HEK293 (cell line): ENCODE data around the gene LYZL1.

Experiments
- CTCF ChIP-seq: fragments of 450-650 bp; formaldehyde crosslinking; IDR thresholded peaks from 2 replicates; pipeline ENCODE4 v1.5.1; 2016; ENCODE audit warnings: missing biosample characterization, missing genetic modification characterization
- REPIN1 ChIP-seq: fragments of 450-650 bp; formaldehyde crosslinking; IDR thresholded peaks from 2 replicates; pipeline ENCODE4 v1.5.1; 2017; ENCODE audit warnings: missing biosample characterization, missing genetic modification characterization, low read depth
- REST ChIP-seq: fragments of 450-650 bp; formaldehyde crosslinking; IDR thresholded peaks from 2 replicates; pipeline ENCODE4 v1.5.1; 2016; ENCODE audit warnings: missing biosample characterization, missing genetic modification characterization
- ZBTB8A ChIP-seq: fragments of 450-650 bp; formaldehyde crosslinking; IDR thresholded peaks from 2 replicates; pipeline ENCODE4 v1.5.1; 2016; ENCODE audit warnings: missing biosample characterization, missing genetic modification characterization
- ZNF146 ChIP-seq: fragments of 450-650 bp; formaldehyde crosslinking; IDR thresholded peaks from 2 replicates; pipeline ENCODE4 v1.5.1; 2016; ENCODE audit warnings: missing biosample characterization, missing genetic modification characterization
- ZNF350 ChIP-seq: fragments of 450-650 bp; formaldehyde crosslinking; IDR thresholded peaks from 2 replicates; pipeline ENCODE4 v1.5.0; 2017; ENCODE audit warnings: missing biosample characterization, mild to moderate bottlenecking, missing genetic modification characterization

- TF ChIP-seq REST (no peak), ZNF350 (tag by site-specific recombination) (no peak), REPIN1 (no peak), CTCF (tag by site-specific recombination) (no peak), ZNF146 (tag by site-specific recombination) (no peak), ZBTB8A (tag by site-specific recombination) (no peak)
Measured at GRCh38 chr10:29253690-29254029, 35.2 kb upstream of the LYZL1 start.
